ENCODE measurements around the gene CCNL1.
A peak's percentile ranks its signal among the peaks of the same experiment; 100 is the strongest.
"Not testable (repeated sequence)": the region's sequence is repeated elsewhere in the genome, so short reads cannot be mapped to it uniquely, and the experiment has no call there.

The CCNL1 gene

GRCh38 chr3:157167371-157168042 lies 7.6 kb upstream of the CCNL1 start:
- no peak for DNase-seq

- DNase-seq, result no peak
Measured at GRCh38 chr3:157166561-157166960, 6.6 kb upstream of the CCNL1 start.

GRCh38 chr3:157166115-157166514 lies 6.2 kb upstream of the CCNL1 start:
- no peak for DNase-seq

GRCh38 chr3:157163217-157163953 lies 3.4 kb upstream of the CCNL1 start:
- DNase-seq, result no peak

- not testable (repeated sequence) for DNase-seq
Measured at GRCh38 chr3:157162620-157163019, 2.7 kb upstream of the CCNL1 start.

- DNase-seq, result peak; percentile 73
Measured at GRCh38 chr3:157160658-157161424, 894 bp upstream of the CCNL1 start.

GRCh38 chr3:157159037-157159761 lies 748 bp downstream of the CCNL1 start:
- peak; percentile 84 for DNase-seq

- no peak for DNase-seq
Measured at GRCh38 chr3:157157836-157158235, 2.1 kb downstream of the CCNL1 start.

- no peak for DNase-seq
Measured at GRCh38 chr3:157156837-157157635, 2.9 kb downstream of the CCNL1 start.

GRCh38 chr3:157155591-157155990 lies 4.4 kb downstream of the CCNL1 start:
- no peak for DNase-seq

- no peak for DNase-seq
Measured at GRCh38 chr3:157154563-157155330, 5.2 kb downstream of the CCNL1 start.

- DNase-seq, result no peak
Measured at GRCh38 chr3:157152930-157153329, 7.0 kb downstream of the CCNL1 start.

GRCh38 chr3:157152438-157152837 lies 7.5 kb downstream of the CCNL1 start:
- no peak for DNase-seq

GRCh38 chr3:157151627-157152026 lies 8.3 kb downstream of the CCNL1 start:
- DNase-seq, result no peak

GRCh38 chr3:157151151-157151550 lies 8.8 kb downstream of the CCNL1 start:
- DNase-seq, result no peak

GRCh38 chr3:157149136-157149696 lies 10.7 kb downstream of the CCNL1 start:
- DNase-seq, result no peak

GRCh38 chr3:157148196-157148889 lies 11.6 kb downstream of the CCNL1 start:
- no peak for DNase-seq

- no peak for DNase-seq
Measured at GRCh38 chr3:157147099-157147803, 12.7 kb downstream of the CCNL1 start.

GRCh38 chr3:157145606-157146322 lies 14.2 kb downstream of the CCNL1 start:
- DNase-seq, result no peak

Measured in stimulated activated CD8-positive, alpha-beta memory T cell treated with anti-CD3 and anti-CD28 coated beads, Interleukin-4, amount 100 ng/mL, for 48 hours (primary cell).